Astrocyte of the cerebellum (primary cell): ENCODE measurements around the gene NT5DC1.

Experiments
- DNase-seq: peaks from one replicate; pipeline ENCODE4 v3.0.0-alpha.2; 2011; ENCODE audit warnings: low read depth
- H3K4me3 ChIP-seq: 2 replicates; pipeline ENCODE4 v1.5.1; 2011; ENCODE audit warnings: mild to moderate bottlenecking, low read depth, low read length, moderate library complexity
- in situ Hi-C: cut with HindIII; loops from 2 replicates; pipeline ENCODE4 v1.10.0; 2017; ENCODE audit warnings: low sequenced_read_pairs
- TF ChIP-seq, protein P1 (sequence below): IDR thresholded peaks from 2 replicates; pipeline ENCODE4 v1.5.1; 2012; ENCODE audit warnings: low read length, low read depth, moderate library complexity, mild to moderate bottlenecking; ENCODE audit errors: missing control alignments

Gene NT5DC1

DNA sequence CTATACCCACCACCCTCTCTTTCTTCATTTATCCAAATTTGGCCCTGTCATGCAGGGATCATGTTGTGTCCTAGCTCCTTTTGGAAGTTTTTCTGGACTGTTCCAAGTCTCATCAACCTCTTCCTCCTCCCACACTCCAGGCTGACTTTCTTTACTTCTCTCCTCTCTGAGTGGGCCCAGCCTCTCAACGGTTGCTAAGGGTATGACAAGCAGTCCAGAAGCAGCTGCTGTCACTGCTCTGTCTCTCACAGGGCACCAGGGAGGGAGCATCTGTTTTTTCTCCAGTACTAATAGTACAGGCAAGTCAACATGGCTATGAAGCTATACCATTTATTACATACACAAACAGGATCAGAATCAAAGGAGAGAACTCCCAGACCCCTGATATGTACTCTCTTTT, 8.2 kb downstream of the NT5DC1 start:
- no peak for DNase-seq

DNA sequence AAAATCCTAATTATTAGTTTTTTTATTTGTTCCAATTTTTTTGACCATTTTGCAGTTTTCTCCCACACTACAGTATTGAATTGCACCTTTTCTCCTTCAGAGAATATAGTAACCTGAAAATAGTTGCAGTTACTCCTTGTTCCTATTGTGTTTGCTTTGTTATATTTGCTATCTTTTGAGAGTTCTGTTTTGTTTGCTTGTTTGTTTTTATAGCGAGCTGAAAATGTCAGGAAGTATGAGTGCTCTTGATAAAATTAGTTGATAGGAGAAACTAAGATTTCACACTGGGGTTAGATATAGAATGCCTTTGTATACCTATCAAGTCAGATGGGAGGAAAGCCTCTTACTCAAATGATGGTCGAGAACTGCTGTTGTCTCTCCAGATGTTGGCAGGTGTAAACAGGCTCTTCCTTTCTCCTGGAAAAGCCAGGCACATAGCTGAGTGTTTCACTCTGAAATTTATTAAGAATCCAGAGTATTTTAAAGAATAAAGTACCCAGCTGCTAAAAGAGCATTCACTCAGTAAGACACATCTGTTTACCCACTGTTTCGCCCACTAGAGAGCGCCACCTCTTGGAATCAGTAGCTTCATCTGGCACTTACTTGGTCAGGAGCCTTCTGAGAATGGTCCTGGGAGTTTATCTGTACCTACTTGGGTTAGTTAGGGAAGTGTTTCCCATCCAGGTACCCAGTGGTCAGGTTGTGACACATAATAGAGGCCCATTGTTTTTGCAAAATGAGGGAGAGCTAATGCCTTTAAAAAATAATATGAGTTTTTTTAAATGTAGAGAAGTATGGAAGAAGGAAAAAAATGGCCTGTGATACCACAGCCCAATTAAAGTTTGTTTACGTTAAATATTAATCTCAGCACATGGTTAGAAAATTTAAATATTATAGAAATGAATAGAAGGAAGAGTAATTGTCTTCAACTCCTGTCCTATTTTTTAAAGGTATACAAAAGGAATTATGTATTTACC, 11.2 kb downstream of the NT5DC1 start:
- in situ Hi-C loops: no loop called here
- H3K4me3 ChIP-seq: no peak overlapping the region
- TF ChIP-seq, protein P1, sequence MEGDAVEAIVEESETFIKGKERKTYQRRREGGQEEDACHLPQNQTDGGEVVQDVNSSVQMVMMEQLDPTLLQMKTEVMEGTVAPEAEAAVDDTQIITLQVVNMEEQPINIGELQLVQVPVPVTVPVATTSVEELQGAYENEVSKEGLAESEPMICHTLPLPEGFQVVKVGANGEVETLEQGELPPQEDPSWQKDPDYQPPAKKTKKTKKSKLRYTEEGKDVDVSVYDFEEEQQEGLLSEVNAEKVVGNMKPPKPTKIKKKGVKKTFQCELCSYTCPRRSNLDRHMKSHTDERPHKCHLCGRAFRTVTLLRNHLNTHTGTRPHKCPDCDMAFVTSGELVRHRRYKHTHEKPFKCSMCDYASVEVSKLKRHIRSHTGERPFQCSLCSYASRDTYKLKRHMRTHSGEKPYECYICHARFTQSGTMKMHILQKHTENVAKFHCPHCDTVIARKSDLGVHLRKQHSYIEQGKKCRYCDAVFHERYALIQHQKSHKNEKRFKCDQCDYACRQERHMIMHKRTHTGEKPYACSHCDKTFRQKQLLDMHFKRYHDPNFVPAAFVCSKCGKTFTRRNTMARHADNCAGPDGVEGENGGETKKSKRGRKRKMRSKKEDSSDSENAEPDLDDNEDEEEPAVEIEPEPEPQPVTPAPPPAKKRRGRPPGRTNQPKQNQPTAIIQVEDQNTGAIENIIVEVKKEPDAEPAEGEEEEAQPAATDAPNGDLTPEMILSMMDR: peak; percentile 65
- no peak for DNase-seq

More for the DNA sequence above, 8.2 kb downstream of the NT5DC1 start:
- in situ Hi-C loops: no loop called here
- no peak overlapping the region for H3K4me3 ChIP-seq
- TF ChIP-seq, protein P1: no peak

DNA sequence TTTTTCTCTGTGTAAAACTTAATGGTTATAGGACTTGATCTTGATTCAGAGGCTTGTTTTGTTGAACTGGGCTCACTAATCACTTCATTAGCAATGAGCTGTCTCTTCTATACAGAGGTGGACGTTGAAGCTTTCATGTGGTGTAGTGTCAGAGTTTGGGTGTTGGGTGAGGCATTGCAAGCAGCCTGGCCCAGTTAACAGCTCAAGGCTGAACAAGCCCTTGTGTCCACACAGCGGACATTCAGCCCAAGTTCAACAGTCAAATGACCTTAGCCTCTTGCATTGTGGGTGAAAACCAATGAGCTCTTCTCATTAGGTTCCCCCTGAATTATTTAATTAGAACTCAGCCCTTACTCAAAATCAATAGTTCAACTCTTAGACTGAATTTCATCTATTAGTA, 12.7 kb downstream of the NT5DC1 start:
- no peak overlapping the region for H3K4me3 ChIP-seq
- in situ Hi-C loops: no loop called here
- TF ChIP-seq, protein P1: no peak
- no peak for DNase-seq

DNA sequence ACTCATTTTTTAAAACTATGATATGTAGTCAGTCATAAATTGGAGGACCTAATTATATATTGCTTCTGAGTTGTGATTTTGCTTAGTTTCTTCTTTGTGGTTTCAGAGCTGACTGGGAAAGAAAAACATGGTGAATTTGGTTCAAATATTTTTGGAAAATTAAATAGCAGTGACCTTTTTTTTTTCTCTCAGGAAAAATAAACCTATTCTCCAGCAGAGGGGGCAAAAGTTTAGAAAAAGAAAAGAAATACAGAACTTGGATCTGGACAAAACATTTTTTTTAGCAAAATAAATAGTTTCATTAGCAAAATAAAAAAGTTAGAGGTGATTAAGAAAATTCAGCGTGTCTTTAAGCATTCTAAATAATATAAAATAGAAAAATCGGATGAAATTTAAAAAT, 15.1 kb downstream of the NT5DC1 start:
- in situ Hi-C loops: no loop called here
- DNase-seq: no peak
- no peak overlapping the region for H3K4me3 ChIP-seq
- TF ChIP-seq, protein P1: no peak

DNA sequence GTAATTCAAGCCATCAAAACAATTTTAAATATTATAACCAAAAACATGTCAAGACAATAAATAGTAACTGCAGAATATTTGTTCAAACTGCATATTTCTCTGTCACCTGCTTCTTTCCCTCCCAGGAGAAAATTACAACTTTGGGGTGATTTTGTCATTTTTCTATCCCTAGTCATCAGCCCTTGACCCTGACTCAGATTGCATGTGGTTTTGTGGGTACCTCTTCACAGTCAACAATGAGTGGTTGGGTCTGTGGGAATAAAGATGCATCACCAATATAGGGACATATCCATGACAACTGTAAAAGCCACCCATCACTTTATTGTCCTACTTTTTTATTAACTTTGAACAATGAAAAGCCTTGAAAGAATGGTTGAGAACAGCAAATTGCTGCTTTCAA, 18.0 kb downstream of the NT5DC1 start:
- H3K4me3 ChIP-seq: no peak overlapping the region
- in situ Hi-C loops: no loop called here
- no peak for DNase-seq
- TF ChIP-seq, protein P1: no peak

DNA sequence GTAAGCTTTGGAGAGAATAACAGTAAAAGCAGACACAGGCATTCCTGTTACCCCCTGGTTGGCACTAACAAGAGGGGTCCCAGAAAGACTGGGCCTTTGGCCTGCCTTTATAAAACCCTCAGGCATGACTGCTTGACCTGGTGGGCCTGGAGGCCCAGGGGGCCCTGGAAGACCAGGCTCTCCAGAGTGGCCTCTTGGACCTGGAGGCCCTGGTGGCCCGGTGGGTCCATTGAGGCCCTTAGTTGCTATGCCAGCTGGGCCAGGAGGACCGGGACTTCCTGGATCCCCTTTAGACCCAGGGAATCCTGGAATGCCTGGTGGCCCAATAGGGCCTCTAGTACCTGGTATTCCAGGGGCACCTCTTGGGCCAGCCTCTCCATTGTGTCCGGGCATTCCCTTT, 19.8 kb downstream of the NT5DC1 start:
- no peak for DNase-seq
- no peak overlapping the region for H3K4me3 ChIP-seq
- TF ChIP-seq, protein P1: no peak
- in situ Hi-C loops: no loop called here
